OCI-LY7 (cell line): ENCODE data around the gene FAM13C. TPM values are rescaled to one million over a fixed set of nuclear protein-coding genes. Genes with fewer than 3 reads are reported as not detected.

Experiments used
- BruUV-seq: library from RNA; stranded (reverse); fragments of 400-500 nt; replicated peaks from 2 replicates; lab custom pipeline; 2021; lab: Mats Ljungman, UMichigan
- CTCF ChIA-PET: fragments of 300-600 bp; sonication (Branson Sonifier 250); formaldehyde crosslinking; loops from one replicate; lab custom pipeline; 2022; ENCODE audit warnings: antibody characterized with exemption; ENCODE audit not compliant: unreplicated experiment; lab: Charles Lee
- POLR2A ChIA-PET: fragments of 300-600 bp; sonication (Branson Sonifier 250); formaldehyde crosslinking; loops from one replicate; lab custom pipeline; 2022; ENCODE audit warnings: antibody characterized with exemption; lab: Charles Lee
- DNase-seq: peaks from one replicate; pipeline ENCODE4 v3.0.0-alpha.2; 2015; ENCODE audit warnings: low spot score
- H2AFZ ChIP-seq: fragments of 200-600 bp; sonication (generic), shearing (Covaris generic); 2 replicates; pipeline ENCODE4 v1.6.1; 2014; ENCODE audit warnings: mild to moderate bottlenecking, antibody characterized with exemption, low read length, moderate library complexity
- H3K27ac ChIP-seq: fragments of 200-600 bp; sonication (generic); 2 replicates; pipeline ENCODE4 v1.5.1; 2014; ENCODE audit warnings: mixed run types, low read depth, mild to moderate bottlenecking, moderate library complexity, low read length, inconsistent platforms; ENCODE audit not compliant: poor library complexity, severe bottlenecking
- H3K36me3 ChIP-seq: fragments of 200-600 bp; sonication (generic); 2 replicates; pipeline ENCODE4 v1.6.1; 2014; ENCODE audit warnings: mild to moderate bottlenecking, antibody characterized with exemption, low read length, moderate library complexity, mixed read lengths; ENCODE audit not compliant: insufficient read depth
- H3K4me1 ChIP-seq: fragments of 200-600 bp; sonication (generic); 2 replicates; pipeline ENCODE4 v1.5.1; 2014; ENCODE audit warnings: mild to moderate bottlenecking, low read length; ENCODE audit not compliant: insufficient read depth, poor library complexity, severe bottlenecking
- H3K4me2 ChIP-seq: fragments of 200-600 bp; sonication (generic); 2 replicates; pipeline ENCODE4 v1.6.1; 2014; ENCODE audit warnings: mild to moderate bottlenecking, low read length
- H3K4me3 ChIP-seq: fragments of 200-600 bp; sonication (generic); 2 replicates; pipeline ENCODE4 v1.5.1; 2014; ENCODE audit warnings: mild to moderate bottlenecking, low read depth, low read length; ENCODE audit not compliant: poor library complexity, severe bottlenecking
- H3K79me2 ChIP-seq: fragments of 200-600 bp; sonication (generic); 2 replicates; pipeline ENCODE4 v1.6.1; 2016; ENCODE audit warnings: low read depth, mild to moderate bottlenecking, low read length, moderate library complexity, mixed read lengths; ENCODE audit not compliant: insufficient read depth
- H3K9me2 ChIP-seq: fragments of 200-600 bp; sonication (generic); 2 replicates; pipeline ENCODE4 v1.6.1; 2016; ENCODE audit warnings: mild to moderate bottlenecking, low read length, mixed read lengths; ENCODE audit not compliant: insufficient read depth
- H3K9me3 ChIP-seq: fragments of 200-600 bp; sonication (generic); 2 replicates; pipeline ENCODE4 v1.6.1; 2014; ENCODE audit warnings: mild to moderate bottlenecking, mixed run types, low read length, mixed read lengths
- H4K20me1 ChIP-seq: fragments of 200-600 bp; sonication (generic); 2 replicates; pipeline ENCODE4 v1.6.1; 2014; ENCODE audit warnings: mild to moderate bottlenecking, antibody characterized with exemption, low read length, moderate library complexity, mixed read lengths; ENCODE audit not compliant: insufficient read depth
- CTCF ChIP-seq: fragments of 200-600 bp; sonication (generic); conservative IDR thresholded peaks from 2 replicates; pipeline ENCODE4 v1.5.1; 2014; ENCODE audit warnings: mild to moderate bottlenecking, antibody characterized with exemption, low read length, moderate library complexity, mixed read lengths
- EZH2phosphoT487 ChIP-seq: fragments of 200-600 bp; sonication (generic); IDR thresholded peaks from 2 replicates; pipeline ENCODE4 v1.6.1; 2018; ENCODE audit warnings: low read depth, borderline replicate concordance, mild to moderate bottlenecking, mixed run types, antibody characterized with exemption, low read length, moderate library complexity, mixed read lengths
- intact Hi-C: fragments of 100-400 bp; cut with micrococcal nuclease; formaldehyde crosslinking; loops from one replicate; pipeline ENCODE4 v1.10.0; 2022; ENCODE audit not compliant: unreplicated experiment
- total RNA-seq, 2 experiments: library from RNA; depleted of rRNA in 1 of 2; stranded (reverse); fragments of >200 nt in 1 of 2; shearing (Covaris generic) in 1 of 2; gene quantifications; 2 replicates each; pipeline ENCODE4 v1.2.3, GENCODE V29; 2014 to 2022

The FAM13C gene
- total RNA-seq, 2 experiments from 2014 or later: not detected

DNA sequence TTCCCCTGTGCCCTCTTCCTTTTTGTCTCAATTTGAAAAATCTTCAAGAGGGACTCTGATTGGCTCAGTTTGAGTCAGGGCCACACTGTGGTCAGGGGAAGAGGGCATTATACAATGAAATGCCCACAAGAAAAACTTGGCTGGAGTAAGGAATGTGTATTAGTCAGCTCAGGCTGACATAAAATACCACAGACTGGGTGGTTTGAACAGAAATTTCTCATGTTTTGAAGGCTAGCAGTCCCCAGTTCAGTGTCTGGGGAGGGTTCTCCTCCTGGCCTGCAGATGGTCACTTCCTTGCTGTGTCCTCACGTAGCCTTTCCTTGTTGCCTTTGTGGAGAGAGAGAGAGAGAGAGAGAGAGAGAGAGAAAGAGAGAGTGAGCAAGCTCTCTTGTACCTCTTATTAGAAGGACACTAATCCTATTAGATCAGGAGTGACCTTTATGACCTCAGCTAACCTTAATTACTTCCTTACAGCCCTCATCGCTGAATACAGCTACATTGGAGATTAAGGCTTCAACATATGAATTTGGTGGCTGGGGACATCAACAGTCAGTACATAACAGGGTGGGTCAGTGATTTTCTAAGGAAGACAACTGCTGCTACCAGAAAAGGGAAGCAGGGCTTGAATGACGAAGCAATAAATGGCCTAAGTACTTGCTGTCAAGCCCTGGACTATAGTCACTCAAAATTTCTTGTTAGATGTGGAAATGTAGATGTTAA, 25.8 kb upstream of the FAM13C start:
- no TSS peak for BruUV-seq
- Histone ChIP-seq H3K36me3 (no peaks in the 10 kb centered on the region), H3K79me2 (no peaks in the 10 kb centered on the region), H3K9me2 (no peaks in the 10 kb centered on the region), H3K4me1 (no peaks in the 10 kb centered on the region), H2AFZ (no peak overlapping the region), H3K4me3 (no peak overlapping the region), H3K27ac (no peak overlapping the region), H4K20me1 (no peaks in the 10 kb centered on the region), H3K4me2 (no peak overlapping the region), H3K9me3 (no peaks in the 10 kb centered on the region)
- ChIA-PET POLR2A (interaction anchor here (0.6 kb wide), 1 partner anchor 775 kb away, joined by 3 read pairs; no protein-coding TSS in a partner anchor), CTCF (no interaction called here)
- TF ChIP-seq EZH2phosphoT487 (no peak), CTCF (no peak)
- DNase-seq: no peak
- intact Hi-C loops: no loop called here

GRCh38 chr10:59384761-59385160, 22.4 kb upstream of the FAM13C start:
- ChIA-PET POLR2A (no interaction called here), CTCF (no interaction called here)

More at GRCh38 chr10:59384761-59385160, 22.4 kb upstream of the FAM13C start:
- no peak for DNase-seq
- Histone ChIP-seq H3K9me3 (no peaks in the 10 kb centered on the region), H3K4me1 (no peaks in the 10 kb centered on the region), H3K4me3 (no peak overlapping the region), H3K79me2 (no peaks in the 10 kb centered on the region), H4K20me1 (no peaks in the 10 kb centered on the region), H2AFZ (no peak overlapping the region), H3K27ac (no peak overlapping the region), H3K9me2 (no peaks in the 10 kb centered on the region), H3K4me2 (no peak overlapping the region), H3K36me3 (no peaks in the 10 kb centered on the region)
- intact Hi-C loops: no loop called here
- TF ChIP-seq CTCF (no peak), EZH2phosphoT487 (no peak)
- BruUV-seq: no TSS peak
